GM23248 (cell line): Measurements from ENCODE around the gene C1R.

Source experiments
- EZH2 ChIP-seq: fragments of 200-600 bp; sonication (generic); IDR thresholded peaks from 2 replicates; pipeline ENCODE4 v1.6.1; 2018; ENCODE audit warnings: antibody characterized with exemption, mild to moderate bottlenecking; ENCODE audit not compliant: insufficient read depth, poor library complexity, severe bottlenecking
- EZH2phosphoT487 ChIP-seq: fragments of 200-600 bp; sonication (generic); IDR thresholded peaks from 2 replicates; pipeline ENCODE4 v1.6.1; 2018; ENCODE audit warnings: antibody characterized with exemption, moderate library complexity, mild to moderate bottlenecking, low read depth; ENCODE audit not compliant: insufficient read depth

GRCh38 chr12:7061596-7061995, 30.6 kb downstream of the C1R start:
- TF ChIP-seq EZH2phosphoT487 (no peak), EZH2 (no peak)
